Endometrial microvascular endothelial cells (primary cell): ENCODE results near the gene GTPBP1. TPM values are rescaled to one million over a fixed set of nuclear protein-coding genes. Genes with fewer than 3 reads are reported as not detected.

ENCODE experiments used
- in situ Hi-C: cut with HindIII; loops from 2 replicates; pipeline ENCODE4 v1.10.0; 2017; ENCODE audit warnings: low sequenced_read_pairs, low pct_unique_long_range_greater_than_20kb; ENCODE audit errors: inconsistent ontology term
- total RNA-seq: library from RNA; depleted of rRNA; stranded (reverse); fragments of >200 nt; gene quantifications from one replicate; pipeline ENCODE4 v1.2.3, GENCODE V29; 2015; ENCODE audit errors: inconsistent ontology term

Gene GTPBP1
- total RNA-seq, 1 donor from 2014 or later: 34.1 TPM

DNA sequence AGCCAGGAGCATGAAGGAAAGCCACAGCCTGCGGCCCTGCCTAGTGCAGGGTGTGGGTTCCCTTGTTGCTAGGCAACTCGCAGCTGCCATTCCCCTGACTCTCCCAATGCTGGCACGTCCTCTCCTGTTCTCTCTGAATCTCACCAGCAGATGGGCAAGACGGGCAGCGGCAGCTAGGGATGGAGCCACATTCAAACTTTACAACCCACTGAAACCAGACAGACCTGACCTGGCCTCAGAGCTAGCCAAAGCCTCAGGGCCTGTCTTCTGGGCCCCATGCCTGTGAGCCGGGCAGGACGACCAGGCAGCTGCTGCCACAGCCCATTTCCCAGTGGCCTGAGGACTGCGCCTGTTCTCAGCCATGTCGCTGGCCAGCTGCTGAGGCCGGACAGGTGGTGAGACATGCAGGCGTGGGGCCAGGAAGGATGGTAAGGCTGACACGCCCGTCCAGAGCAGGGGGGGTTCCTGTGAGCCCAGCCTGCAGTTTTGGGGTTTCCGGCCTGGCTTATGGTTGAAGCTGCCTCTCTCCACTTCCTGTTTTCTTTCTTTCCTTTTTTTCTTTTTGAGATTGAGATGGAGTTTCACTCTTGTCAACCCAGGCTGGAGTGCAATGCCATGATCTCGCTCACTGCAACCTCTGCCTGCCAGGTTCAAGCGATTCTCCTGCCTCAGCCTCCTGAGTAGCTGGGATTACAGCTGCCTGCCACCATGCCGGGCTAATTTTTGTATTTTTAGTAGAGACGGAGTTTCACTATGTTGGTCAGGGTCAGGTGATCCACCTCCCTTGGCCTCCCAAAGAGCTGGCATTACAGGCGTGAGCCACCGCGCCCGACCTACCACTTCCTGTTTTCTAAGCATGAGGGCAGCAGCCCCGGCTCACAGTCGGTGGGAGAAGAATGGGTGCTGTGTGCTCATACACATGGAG, 45.9 kb downstream of the GTPBP1 start:
- in situ Hi-C loops: no loop called here

DNA sequence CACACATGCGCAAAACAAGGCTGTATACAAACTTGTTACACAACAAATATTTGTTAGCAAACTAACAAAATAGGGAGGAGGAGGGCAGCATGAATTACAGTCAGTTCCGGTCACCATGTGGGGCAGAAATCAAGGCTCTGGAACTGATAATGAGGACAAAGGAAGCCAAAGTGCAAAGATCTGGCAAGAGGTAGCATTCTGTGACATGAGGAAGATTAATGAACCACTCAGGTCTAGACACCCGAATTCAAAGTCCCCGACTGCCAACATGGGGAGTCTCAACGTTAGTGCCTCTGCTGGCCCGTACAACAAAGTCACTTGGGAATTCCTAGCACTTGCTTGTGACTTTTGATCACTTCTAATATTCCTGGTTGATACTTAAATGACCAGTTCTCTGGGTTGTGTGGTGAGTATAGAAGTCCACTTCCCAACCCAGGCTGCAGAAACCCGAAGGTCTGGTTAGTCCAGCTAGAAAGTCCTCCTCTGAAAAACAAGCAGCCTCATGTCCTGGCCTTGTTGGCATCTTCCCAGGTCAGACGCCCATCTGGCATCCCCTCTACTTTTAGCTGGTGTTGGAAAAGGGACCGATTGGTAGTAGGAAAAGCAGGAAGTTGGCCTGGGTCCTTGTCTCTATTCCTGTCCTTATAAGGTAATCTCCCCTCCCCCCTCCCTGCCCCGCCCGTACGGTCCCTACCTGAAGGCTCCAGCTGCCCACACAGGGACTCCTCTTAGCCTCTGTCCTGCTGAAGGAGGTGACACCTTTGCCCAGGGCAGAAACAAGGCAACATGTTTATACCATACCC, 48.4 kb downstream of the GTPBP1 start:
- in situ Hi-C loops: no loop called here

DNA sequence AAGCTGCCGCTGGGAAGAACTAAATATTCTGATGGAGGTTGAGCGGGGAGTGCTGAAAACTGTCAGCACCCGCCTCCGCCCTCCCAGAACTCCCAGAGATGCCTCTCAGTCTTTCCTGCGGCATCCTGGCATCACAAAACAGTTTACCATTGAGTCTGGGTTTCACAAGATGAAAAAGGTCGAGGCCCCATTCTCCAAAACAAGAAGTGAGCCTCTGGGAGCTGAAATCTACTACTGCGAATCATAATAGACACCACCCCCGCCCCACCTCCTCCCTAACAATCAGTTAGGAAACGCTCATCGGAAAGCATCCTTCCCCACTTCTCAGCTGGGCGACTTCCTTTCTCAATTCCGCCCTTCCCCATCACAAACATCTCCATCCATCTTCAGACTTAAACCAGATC, 49.0 kb downstream of the GTPBP1 start:
- in situ Hi-C loops: no loop called here

DNA sequence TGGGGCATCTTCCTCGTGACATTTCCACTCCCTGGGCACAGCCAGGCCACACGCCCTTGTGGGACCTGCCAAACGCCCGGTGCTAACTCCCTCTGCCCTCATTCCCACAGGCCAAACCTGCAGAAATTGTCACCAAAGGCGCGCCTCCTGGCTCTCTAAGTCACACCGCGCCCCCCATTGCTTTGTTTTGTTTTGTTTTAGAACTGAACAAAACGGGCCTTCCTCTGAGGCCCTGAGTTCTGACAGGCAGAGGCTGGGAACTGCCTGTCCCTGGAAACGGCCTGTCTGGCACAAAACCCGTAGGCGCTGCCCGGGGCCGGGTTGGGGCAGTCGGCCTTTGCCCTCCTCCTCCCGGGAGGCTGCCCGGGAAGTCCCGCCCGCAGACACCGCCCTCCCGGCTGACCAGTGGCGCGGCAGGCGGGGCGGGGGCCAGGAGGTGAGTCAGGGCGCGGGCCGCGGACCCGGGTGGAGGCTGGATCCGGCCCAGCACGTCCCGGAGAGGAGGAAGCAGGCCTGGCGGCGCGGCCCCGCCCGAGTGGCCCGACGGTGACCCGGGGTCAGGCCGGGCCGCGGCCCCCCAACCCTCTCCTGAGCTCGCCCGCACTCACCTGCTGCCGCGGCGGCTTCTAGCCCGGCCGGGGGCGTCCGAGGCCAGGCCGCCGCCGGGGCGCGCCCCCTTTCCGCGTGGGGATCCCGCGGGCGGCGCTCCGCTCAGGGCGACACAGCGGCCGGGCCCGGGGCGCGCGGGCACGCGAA, 49.6 kb downstream of the GTPBP1 start:
- in situ Hi-C loops: no loop called here

DNA sequence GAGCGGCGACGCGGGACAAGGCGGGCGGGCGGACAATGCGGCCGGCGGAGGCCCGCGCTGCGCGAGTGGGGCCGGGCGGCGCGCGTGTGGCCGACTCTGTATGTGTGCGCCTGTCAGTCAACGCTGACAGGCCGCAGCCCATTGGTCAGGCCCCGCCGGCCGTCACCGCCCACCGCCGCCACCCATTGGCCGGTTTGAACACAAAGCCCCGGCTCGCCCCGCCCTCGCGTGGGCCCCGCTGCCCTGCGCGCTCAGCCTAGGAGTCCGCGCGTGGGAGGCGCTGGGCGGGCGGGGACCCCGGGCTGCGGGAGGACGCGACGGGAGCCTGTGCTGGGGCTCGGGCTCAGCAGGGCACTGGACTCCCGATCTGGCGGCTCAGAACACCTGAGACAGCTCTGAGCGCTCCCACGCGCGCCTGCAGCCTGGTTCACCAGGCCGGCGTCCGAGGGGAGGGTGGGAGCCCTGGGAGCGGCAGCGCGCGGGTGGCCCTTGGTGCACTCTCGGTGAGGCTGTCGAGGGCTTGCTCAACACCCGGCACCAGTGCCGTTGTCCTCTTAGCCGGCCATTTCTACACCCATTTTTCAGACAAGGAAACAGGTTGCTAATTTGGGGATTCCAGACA, 50.3 kb downstream of the GTPBP1 start, which contains the start of gene SUN2:
Gene SUN2, minus strand, starts transcription at position 88 of the 622 bp plus-strand sequence. CDS start 3,370 bp downstream, outside the sequence.
- in situ Hi-C loops: no loop called here

DNA sequence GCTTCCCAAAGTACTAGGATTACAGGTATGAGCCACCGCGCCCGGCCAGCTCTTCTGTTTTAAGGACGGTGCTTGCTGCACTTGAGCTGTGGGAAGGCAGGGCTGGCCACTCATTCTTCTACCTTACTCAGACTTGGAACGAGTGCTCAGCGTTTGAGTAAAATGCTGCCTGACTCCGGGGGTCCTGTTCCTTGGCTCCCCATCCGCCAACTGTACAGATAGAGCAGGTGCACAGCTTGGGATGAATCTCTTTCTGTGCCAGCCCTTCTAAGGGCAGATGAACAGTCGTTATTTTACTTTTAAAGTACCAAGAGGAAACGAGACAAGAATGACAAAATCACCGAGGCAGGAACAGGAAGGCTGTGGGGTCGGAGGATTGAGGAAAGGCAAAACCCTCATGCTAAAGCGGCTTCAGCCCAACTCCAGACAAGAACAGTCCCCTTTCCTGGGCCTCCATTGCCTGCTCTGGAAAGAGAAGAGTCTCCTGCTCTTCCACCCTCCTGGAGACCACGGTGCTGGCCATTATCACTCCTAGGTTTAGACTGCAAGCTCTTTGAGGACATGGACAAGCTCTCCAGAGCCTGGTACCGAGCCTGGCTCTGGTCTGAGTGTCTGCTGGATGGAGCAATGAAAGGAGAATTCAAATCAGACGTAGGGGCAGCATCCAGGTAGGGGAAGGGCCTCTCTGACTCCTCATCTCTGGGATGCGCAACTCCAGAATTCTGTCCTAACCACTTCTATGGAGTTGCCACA, 51.1 kb downstream of the GTPBP1 start:
- in situ Hi-C loops: no loop called here

DNA sequence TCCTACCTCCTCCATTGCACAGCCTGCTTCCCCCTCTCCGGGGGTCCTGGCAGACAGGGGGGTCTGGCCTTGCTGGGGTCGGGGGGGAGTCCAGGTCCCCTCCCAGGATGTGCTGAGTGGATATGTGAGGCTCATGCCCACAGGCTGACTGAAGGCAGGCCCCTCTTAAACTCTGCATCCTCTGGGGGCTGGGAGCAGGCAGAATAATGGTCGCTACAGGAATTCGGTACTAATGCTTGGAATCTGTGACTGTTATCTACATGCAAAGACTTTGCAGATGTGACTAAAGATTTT, 51.7 kb downstream of the GTPBP1 start:
- in situ Hi-C loops: no loop called here

DNA sequence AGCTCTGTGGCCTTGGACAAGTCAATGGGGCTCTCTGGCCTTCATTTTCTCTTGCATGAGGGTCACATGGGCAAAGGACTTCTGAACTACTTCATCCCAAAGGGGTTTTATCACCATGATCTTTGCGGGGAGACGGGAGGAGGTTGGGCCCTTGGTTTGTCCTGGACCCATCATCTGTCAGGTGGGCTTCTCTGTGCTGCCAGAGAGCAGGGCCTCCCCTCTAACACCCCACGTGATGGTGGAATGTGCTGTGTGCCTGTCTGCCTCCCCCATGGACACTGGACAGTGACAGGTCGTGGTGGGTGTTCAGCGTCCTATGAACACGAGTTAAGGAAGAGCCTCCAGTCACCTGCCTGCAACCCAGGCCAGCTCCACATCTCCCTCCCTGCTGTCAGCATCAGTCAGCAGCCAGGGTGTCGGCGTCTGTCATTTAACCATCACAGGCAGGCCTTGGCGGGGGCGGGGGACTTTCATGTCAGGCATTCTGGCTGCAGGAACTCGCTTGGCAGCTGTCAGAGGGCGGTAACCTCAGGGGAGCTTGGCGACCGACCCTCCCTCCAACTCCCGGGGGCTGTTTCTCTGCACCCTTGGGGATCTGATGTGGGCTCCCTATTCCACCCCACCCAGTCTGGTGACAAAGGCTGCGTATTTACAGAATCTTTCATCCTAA, 52.7 kb downstream of the GTPBP1 start:
- in situ Hi-C loops: no loop called here

DNA sequence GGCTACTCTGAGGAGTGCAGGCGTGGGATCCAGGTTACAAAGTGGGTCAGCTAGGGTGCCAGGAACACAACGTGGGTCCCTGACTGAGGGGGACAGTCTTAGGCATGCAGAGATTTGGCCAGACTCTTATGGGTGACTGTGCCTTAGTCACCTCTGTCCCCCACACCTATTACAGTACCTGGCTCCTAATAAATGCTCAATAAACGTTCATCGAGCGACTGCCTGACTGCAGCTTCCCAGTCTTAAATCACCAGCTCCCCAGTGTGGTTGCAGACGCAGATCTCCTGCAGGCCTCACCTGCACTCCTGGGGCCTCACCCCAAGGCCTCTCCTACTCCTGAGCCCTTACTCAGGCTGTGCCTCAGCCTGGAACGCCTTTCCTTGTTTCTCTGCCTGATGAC, 53.3 kb downstream of the GTPBP1 start:
- in situ Hi-C loops: no loop called here

DNA sequence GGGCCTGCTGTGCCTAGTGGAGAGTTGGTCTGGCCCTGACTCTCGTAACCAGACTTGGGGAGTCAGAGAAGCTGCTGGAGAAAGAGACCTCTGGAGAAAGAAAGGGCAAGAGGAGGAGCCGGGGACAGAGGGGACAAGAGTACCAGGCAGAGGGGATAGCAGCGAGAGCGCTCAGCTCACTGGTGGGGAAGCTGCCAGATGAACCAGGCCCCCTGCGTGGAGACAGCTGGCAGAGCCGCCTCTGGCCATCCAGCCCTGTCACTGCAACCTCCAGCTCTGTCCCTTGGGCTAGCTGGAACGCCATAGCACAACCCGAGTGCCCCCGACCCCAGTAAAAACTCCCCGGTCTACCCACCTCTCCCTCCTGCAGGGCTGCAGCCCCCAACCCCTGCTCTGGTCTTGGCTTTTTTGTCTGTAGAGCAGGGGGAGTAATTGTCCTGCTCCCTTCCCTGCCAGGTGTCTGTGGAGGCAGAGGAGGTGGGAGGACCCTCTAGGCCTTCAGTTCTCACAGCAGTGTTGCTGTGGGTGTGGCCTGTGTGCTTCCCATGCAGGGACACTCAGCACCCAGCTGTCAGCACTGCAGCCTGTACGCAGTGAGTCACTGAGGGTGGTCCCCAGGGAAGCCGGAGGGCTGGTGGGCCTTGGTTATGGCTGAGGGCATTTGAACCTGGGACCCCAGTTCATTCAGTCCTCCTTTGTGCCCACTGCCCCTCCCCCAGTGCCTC, 54.9 kb downstream of the GTPBP1 start:
- in situ Hi-C loops: no loop called here

DNA sequence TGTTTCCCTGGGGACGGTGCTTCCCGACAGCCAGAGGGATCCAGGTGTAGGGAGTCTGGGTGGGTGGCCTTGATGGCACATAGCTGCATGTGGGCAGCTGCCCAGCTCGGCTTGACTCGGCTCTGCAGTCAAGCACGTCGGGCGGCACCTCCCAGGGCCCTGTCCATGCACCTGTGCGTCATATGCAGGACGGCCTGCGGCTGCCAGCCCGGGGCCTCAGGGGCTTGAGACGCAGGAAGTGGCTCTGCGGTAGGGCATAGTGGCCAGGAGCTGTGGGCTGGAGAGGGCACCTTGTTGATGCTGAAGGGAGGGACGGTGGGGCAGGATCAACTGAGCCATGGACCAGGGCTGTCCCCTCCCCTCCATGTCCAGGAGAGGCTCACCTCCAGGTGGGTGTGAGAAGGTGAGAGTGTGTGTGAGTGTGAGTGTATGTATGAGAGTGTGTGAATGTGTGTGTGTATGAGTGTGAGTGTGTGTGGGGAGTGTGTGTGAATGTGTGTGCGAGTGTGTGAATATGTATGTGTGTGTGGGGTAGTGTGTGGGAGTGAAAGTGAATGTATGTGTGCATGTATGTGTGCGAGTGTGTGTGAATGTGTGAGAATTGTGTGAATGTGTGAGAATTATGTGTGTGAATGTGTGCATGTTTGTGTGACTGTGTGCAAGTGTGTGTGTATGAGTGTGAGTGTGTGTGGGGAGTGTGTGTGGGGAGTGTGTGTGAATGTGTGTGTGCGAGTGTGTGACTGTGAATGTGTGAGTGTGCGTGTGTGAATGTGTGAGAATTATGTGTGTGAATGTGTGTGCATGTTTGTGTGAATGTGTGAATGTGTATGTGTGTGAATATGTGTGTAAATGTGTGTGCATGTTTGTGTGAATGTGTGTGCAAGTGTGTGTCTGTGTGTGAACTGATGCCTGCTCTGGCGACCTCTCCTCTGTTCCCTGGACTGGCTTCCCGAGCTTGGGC, 55.7 kb downstream of the GTPBP1 start:
- in situ Hi-C loops: no loop called here

DNA sequence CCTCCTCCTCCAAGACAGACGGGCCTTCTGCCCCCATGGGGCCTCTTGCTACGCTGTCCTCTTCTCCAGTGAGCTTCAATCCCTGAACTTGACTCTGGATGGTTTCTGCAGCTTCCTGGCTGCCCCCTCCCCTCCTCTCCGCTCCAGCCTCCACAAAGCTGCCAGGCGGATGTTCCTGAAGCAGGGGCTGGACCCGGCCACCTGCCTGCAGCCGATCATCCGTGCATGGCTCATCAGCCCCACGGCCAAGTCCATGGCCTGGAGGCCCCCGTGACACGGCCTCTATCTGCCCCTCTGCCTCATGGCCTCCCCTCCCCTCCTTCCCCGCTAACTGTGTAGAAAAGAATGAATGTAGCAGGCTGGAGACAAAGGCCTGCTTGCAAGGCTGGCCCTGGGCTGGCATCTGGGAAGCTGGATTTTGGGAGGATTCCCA, 56.8 kb downstream of the GTPBP1 start:
- in situ Hi-C loops: no loop called here

DNA sequence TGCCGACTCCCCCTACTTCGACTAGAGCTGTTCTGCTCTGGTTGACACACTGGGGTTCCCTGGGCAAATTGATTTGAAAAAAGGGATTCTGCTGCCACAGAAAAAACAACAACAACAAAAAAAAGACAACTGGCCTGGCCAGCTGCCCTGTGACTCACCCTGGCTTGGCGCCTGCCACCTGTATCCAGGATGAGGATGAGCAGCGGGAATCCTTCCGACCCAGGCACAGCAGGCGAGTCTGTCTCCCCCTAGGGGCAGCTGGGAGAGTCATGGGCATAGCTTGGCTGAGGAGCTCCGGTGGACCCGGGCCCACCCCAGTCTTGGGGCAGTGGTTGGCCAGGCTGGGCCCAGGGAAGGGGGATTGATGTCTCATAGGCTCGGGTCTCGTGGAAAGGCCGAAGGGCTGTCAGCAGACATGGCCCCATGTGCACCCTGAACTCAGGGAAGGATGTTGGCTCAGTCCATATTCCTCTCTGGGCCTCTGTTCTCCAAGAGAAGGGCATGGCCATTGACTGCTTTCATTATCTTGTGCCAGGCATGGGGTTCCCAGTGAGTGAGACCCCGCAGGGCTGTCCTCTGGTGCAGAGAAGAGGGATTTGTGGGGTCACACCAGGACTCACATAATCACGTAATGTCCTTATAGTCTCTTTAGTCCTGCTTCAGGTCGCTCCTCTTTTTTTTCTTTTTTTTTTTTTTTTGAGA, 60.5 kb downstream of the GTPBP1 start:
- in situ Hi-C loops: no loop called here

DNA sequence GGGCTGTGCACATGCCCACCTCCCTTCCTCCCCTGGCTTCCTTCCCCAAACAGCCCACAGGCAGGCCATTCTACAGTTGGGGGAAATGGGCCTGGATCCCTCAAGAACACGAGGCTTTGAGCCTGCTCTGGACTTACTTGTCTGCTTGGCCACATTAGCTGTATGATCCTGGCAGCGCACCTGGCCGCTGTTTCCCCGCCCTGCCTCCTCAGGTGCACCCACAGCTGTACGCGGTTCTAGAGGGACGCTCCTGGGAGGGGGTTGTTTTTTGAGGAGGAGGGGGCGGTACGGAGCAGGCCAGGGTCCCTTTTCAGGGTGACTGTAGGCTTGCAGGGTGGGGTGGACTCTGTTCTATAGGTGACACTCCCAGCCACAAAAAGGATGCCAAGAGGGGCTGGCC, 61.6 kb downstream of the GTPBP1 start:
- in situ Hi-C loops: no loop called here

DNA sequence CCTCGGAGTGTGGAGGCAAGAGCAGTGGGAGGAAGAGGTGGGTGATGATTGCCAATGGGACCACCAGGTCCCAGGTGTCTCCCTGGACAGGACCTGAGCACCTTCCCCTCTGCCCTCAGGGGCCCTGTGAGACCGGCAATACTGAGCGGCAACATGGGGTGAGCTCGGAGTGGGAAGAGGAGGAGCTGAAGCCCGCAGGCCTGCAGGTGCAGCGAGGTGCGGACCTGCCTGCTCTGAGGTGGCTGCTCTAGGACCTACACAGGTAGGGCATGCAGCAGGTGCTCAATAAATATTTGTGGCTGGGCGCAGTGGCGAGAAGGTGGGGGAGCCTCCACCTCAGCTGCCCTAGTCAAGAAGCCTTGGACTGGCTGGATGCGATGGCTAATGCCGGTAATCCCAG, 62.3 kb downstream of the GTPBP1 start:
- in situ Hi-C loops: no loop called here
